OCI-M2 (cell line): ENCODE data around the gene WDR5B.

Experiments
- DNase-seq: peaks from one replicate; lab custom pipeline; 2025; ENCODE audit not compliant: unreplicated experiment; lab: John Stamatoyannopoulos, UW

The WDR5B gene

DNA sequence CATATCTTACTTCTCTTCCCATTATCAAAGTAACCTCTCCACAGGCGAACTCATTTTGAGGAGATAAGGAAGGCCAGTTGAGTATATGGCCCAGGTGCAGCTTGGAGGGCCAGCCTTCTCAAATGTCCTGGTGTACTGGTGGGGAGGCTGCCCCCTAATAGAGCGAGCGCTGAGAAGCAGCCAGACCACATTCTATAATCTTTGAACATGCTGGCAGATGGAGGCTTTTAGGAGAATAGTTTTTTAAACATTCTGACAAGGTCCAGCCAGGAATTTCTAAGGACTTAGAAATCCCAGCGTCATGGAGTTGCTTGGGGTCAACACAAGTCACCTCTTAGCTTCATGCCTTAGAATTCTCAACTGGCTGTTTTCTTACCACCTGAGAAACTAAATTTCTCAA, 5.8 kb downstream of the WDR5B start:
- no peak for DNase-seq

DNA sequence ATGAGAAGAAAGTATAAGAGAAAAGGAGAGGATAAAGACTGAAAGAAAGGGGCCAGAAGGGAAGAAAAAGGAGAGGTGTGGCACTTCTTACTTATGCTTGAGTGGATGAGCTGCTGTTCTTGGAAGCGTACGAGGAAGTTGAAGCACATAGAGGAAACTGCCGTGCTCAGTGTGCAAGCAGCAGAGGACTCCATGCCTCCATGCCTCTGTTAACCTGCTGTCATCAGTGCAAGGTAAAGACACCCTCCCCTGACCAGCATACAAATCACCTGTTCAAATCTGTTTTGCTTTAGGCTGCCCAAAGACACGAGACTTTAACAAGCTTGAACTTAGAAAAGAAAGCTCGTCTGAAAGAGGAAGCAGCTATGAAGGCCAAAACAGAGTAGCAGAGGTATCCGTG, 6.4 kb downstream of the WDR5B start:
- no peak for DNase-seq

DNA sequence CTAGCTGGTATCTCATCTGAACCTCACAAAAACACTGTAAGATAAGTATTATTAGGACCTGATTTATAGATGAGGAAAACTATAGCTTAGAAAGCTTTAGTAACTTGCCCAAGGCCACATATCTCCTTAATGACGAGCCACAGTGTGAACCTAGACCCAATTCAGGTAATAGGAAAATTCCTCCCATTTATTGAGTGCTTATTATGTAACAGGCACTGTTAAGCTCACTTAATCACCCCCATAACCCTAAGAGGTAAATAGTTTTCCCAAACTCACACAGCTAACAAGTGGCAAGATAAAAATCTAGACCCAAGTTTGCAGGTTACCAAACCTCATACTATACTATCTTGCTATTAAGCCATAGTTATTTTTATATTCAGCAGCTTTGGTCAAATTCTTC, 7.9 kb downstream of the WDR5B start:
- DNase-seq: no peak

DNA sequence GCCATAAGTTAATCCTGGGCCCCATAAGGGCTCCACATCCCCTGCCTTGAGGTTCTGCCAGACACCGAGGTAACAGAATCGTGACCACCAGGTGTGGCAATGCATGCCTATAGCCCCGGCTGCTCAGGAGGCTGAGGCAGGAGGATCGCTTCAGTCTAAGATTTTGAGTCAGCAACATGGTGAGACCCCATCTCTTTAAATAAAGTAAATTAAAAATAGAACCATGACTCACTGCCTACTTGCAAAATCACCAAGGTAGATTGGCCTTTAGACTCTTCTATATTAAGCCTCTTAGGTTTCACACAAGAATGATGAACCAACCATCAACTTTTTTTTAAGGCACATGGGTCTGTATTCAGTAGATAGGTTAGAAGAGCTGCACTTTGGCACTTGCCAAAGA, 9.7 kb downstream of the WDR5B start:
- no peak for DNase-seq

DNA sequence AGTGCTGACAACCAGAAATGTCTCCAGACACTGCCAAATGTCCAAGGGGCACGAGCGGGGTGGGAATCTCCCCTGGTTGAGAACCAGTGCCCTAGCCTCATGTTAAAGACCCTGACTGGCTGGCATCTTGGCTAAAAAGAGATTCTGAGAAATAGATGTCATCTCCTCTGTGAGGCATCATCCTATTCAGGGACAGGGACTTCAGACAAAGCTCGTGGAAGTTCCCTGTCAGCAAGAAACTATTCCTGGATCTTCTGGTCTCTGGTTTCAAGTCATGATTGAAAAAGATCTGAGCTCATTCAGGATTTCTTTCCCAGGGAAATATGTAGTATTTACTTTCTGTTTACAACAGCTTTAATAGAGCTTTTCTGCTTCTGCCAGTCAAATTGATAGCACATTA, 10.8 kb downstream of the WDR5B start:
- DNase-seq: no peak

DNA sequence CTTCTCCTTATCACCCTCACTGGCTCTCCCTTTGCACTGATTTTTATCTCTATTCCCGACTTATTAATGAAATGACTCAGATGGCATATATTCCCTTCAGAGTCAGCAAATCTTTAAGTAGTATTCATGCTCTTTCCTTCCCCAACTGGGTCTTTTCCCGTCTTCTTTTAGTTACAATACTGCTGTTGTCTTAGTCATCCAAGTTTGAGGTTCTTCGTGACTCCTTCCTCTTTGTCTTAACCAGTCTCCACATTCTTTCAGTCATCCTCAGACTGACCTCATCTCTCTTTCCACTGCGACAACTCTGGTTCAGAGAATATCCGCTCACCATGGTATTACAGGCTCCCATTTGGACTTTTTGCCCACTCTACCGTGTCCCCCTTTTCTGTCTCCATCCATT, 12.4 kb downstream of the WDR5B start:
- DNase-seq: no peak

DNA sequence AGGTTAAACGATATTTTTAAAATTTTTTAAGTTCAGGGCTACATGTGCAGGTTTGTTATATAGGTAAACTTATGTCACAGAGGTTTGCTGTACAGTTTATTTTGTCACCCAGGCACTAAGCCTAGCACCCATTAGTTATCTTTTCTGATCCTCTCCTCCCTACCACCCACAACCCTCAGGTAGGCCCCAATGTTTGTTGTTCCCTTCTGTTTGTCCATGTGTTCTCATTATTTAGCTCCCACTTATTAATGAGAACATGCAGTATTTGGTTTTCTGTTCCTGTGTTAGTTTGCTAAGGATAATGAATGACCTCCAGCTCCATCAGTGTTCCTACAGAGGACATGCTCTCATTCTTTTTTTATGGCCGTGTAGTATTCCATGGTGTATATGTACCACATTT, 16.9 kb downstream of the WDR5B start:
- no peak for DNase-seq

DNA sequence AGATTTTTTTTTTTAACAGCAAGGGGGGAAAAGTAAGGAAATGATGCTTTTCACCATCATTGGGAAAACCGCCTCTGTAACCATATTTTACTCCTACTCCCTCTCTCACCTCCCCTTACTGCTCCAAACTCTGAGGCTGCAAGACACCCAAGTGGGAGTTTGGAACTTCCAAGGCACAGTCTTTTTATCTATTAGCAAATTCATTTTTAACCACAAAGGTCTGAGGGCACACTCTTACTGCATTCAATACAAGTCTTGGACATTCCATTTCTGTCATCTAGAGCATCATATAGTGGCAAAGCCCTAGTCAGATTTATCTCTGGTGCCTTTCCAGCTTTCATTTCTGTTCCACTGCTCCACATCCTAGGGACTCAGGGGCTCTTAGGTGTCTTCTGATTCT, 18.7 kb downstream of the WDR5B start:
- no peak for DNase-seq

DNA sequence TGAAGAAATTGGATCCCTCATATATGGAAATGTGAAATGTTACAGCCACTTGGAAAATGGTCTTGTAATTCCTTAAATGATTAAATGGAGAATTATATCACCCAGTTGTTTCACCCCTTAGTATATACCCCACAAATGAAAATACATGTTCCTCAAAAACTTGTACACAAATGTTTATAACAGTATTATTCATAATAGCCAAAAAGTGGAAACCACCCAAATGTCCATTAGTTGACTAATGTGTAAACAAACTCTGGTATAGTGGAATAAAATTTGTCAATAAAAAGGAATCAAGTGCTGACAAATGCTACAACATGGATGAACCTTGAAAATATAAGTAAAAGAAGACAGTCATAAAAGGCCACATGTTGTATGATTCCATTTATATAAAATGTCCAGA, 19.4 kb downstream of the WDR5B start:
- DNase-seq: no peak

DNA sequence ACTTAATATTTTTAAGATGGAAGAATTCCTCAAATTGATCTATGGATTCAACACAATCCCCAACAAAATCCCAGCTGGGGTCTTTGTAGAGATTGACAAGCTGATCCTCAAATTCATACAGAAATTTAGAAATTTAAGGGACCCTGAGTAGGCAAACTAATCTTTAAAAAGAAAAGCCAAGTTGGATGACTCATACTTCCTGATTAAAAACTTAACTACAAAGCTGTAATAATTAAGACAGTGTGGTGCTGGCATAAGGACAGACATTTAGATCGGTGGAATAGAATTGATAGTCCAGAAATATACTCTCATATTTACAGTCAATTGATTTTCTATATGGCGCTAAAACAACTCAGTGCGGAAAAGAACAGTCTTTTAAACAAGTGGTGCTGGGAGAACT, 20.3 kb downstream of the WDR5B start:
- no peak for DNase-seq

DNA sequence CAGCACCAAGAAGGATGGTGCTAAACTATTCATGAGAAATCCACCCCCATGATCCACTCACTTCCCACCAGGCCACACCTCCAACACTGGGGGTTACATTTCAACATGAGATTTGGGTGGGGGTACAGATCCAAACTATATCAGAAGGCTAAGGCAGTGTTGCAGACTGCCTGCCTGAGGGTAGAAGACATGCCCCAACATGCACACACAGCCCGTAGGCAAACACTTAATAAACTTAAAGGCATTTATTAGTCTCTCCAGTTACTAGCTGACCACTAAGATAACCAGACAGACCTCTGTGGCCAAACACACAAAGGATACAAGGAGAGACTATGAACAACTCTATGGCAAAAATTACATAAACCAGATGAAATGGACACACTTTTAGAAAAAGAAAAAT, 21.7 kb downstream of the WDR5B start:
- DNase-seq: no peak

DNA sequence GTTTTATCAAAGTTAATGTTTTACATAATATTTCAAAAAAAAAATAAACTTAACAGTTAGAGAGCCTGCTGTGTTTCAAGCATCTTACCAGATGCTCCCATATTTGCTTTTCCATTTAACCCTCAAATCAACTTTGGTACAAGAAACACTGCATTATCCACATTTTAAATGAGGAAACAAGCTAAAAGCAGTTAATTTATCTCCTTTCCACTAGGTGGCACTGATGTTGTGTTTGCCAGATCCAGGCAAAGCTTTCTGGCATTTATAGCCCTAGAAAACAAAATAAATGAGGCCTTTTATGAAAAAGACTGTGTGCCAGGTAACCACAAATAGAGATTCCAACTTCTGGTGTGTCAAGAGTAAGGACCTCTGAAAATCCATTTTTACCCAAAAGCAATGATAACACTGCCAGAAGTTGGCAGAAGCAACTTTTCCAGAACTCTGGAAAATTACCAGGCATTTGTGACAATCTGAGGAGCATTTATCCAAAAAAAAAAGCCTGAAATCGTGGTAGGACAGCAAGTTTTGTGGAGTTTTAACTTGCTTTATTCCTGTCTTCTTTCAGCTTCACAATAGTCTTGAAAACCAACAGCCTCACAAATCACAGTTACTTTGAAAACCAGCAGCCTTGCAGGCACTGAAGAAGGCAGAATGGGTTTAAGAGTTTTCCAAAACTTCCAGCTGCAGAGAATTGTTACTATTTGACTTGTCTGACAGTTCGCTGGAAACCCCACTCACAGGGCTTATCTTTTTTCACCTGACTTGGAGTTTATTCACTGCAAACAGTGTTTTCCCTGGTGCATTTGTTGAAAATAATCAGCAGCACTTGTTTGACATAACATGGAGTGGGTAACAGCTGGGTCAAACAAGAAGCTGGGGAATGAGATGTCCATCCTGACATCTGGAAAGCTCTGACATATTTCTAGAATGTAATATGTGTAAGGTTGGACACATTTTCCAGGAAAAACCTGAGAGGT, 22.7 kb downstream of the WDR5B start:
- DNase-seq: no peak

DNA sequence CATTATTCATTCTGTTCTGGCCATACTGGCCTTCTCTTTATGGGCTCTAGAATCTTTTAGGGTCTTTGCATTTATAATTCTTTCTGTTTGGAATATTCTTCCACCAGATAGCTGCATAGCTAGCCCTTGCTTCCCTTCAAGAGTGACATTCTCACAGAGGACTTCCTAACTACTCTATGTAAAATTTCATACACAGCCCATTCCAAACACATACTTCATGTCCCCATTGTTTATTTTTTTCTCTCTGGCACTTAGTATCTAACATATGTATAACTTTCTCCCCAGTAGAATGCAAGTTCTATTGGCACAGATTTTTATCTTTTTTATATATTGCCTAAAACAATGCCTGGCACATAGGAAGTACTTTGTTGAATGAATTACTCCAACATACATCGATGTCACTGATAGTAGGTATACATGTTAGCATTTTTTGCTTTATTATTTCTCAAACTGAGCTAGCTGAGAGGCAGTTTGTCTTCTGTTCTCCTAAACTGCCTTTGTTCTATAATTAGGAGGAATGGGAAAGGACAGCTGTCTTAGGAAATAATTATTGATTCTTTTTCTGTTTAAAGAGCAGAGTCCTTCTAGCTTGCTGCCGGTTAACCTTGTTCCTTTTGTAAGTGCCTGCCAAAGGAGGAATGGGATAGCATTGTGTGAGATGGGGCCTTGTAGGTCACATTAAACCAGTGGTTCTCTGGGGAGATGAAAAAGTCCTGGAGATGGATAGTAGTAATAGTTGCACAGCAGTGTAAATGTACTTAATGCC, 24.0 kb downstream of the WDR5B start:
- DNase-seq: no peak

DNA sequence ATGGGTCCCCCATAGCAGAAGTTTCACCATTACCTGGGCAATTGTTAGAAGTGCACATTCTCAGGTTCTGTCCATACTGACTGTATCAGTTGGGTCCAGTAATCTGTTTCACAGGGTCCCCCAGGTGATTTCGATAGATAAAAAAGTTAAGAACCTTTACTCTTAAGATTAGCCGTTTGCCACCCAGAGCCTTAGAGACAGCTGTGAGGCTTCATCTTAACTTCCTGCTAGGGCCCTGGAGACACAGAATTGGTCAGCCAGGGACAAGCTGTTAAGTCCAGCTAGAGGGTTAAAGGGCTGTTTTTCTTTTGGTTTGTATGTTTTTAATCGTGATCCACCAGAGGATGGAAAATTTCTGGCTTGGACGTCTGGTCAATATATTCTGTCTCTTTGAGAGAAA, 25.2 kb downstream of the WDR5B start:
- no peak for DNase-seq

DNA sequence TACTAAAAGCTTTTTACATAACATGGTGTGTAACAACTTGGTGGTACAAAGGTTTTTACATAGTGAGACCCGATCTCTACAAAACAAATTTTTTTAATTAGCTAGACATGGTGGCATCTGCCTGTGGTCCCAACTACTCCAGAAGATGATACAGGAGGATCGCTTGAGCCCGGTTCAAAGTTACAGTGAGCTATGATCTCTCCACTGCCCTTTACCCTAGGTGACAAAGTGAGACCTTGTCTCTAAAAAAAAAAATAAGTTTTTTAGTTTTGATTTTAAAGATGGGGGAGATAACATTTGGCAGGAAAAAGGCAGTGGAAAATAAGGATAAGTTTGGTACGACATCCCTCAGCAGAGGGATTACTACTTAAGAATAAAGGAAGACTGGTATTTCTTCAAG, 26.0 kb downstream of the WDR5B start:
- DNase-seq: no peak

DNA sequence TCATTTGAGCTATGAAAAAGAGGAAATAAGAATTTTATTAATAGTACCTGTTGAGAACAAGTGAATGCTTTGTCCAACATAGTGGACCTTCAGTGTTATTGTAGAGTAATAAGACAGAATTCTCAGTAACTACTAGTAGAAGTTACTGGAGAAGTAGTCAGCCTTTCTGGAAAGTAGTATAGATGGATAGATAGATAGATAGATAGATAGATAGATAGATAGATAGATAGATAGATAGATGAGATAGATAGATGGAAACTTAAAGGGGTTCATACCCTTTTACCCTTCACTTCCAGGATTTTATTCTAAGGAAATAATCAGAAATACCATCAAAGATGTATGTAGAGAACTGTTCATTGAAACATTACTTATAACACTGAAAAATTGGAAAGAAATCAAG, 26.7 kb downstream of the WDR5B start:
- DNase-seq: no peak

DNA sequence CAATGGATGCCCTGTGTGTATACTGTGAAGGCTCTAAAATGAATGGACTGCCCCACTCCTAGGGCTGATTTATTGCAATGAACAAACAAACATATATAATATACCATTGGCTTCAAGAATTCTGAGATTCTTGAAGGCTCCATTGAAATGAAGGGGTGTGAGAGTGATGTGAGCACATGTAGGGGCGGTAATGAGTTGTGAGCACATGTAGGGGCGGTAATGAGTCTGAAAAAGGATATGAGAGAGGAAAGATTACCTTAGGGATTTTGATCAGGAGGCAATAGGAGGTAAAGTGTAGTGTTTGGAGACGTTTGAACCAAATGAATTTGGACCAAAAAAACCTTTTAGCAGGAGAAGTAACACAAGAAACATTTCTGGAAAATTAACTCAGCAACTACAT, 28.2 kb downstream of the WDR5B start:
- no peak for DNase-seq

DNA sequence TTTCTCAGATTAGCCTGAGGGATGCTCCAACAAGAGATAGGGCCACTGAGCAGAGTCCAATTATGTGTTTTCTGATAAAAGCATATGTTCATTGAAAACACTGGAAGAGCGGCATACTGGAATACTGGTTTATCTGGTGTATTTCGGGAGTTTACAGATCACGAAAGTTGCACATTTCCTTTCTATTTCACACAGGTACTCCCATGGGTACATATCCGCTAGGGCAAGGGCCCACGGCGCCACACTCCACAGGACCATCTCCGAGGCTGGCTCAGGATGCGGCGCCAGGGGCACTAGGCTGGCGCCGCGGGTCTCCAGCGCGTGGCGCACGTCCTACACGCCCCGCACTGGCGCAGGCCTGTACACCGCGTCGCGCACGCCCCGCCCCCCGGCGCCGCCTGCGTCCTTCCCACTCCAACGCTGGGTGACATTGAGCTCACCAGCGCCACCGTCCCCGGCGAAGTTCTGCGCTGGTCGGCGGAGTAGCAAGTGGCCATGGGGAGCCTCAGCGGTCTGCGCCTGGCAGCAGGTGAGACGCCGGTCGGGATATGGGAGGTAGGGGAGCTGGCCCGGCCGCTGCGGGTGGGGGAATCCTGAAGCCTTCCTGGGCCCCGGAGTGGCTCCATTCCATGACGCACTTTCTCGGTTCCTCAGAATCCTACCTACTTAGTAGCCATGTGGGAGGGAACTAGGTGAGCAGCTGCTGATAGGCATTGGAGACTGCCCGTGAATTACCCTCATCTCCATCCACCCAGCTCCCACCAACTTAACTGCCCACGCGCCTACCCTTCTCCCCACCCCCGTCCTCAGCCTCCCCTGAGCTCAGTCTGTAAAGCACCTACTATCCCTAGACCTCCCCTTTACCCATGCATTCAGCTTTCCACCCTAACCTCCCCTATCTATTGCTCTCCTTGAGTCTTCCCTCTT, 31.8 kb downstream of the WDR5B start, which contains the start of gene FAM162A:
TSS of gene FAM162A (plus strand) at position 412 of the 927 bp plus-strand sequence. CDS start at position 496, 84 bp downstream.
- peak; percentile 49 for DNase-seq

DNA sequence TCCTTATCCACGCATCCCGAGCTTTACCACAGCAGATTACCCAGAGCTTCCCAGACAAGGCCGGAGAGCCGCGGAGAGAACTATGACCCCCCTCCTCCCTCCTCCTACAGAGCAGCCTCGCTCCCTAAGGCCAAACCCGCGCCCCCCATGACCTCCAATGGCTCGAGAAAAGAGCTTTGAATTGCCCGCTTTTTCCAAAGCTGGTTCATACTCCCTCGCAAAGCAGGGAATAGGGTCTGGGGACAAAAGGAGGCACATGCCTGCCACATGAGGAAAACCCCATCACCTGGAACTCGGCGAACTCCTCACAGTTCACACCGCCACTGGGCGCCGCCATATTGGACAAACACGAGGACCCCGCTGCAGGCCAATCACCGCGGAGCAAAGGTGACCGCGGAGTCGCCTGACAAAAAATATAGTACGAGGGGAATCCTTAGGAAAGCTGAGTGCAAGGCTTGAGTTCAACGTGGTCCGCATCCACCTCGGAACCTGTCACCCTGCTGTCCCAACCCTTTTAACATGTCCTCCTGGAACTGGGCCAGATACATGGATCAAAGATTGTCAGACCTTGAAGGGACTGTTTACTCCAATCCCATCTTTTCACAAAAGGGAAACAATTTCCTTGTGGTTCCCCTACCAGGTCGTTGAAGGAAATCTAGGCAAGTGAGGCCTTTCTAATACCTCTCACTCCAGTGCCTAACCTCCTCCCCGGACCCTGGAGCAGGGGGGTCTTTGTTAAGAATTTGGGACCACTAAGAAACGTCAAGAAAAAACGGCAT, 32.8 kb downstream of the WDR5B start, which contains the start of gene MIX23:
TSS of gene MIX23 (minus strand) at position 344 of the 779 bp plus-strand sequence. CDS start at position 337, 7 bp downstream.
- peak; percentile 77 for DNase-seq

DNA sequence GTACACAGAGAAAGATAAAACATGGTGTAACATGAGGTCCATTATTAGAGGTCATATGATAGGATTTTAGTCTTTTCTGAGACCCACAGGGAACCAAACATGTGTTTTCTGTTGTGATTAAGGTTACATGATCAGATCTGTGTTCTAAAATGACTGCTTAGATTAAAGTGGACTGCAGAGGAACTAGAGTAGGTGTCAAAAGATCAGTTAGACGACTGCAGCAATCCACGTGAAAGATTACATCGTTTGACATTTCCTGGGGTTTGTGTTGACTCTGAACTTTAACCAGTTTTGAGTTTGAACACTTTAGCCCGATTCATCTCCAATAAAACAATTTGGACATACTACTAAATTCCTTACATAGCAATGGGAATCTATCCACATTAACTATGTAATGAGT, 37.9 kb downstream of the WDR5B start:
- no peak for DNase-seq
